Stimulated activated CD8-positive, alpha-beta memory T cell treated with anti-CD3 and anti-CD28 coated beads, Interleukin-15, amount 100 ng/mL, for 4 hours (primary cell): ENCODE data around the gene SLC10A7.

Source experiments
- DNase-seq, 2 donors: peaks; one replicate each; pipeline ENCODE4 v3.0.0-alpha.2; 2020; ENCODE audit warnings: low read depth in 2 of 2

SLC10A7 gene

GRCh38 chr4:146211440-146211839 lies 310.3 kb downstream of the SLC10A7 start:
- no peak for DNase-seq

- DNase-seq: no peak
Observed at GRCh38 chr4:146210890-146211289, 310.9 kb downstream of the SLC10A7 start.

GRCh38 chr4:146207410-146207809 lies 314.3 kb downstream of the SLC10A7 start:
- no peak for DNase-seq
